Activated T-cell treated with anti-CD3 and anti-CD28 coated beads, Interleukin-2, amount 50 U/mL, for 1 hour (primary cell): ENCODE data around the gene LGR4.
"Not testable (repeated sequence)": the region's sequence is repeated elsewhere in the genome, so short reads cannot be mapped to it uniquely, and the experiment has no call there.

Experiments used
- DNase-seq: peaks from one replicate; pipeline ENCODE4 v3.0.0-alpha.2; 2020

Gene LGR4

GRCh38 chr11:27472398-27473016 is at the start of gene LGR4:
TSS of gene LGR4 (minus strand) at chr11:27472790. CDS start at chr11:27472302, 488 bp downstream.
- DNase-seq = peak; percentile 72

- no peak for DNase-seq
Measured at GRCh38 chr11:27520226-27520625, 47.6 kb upstream of the LGR4 start.

GRCh38 chr11:27518518-27518917 is 45.9 kb upstream of the LGR4 start:
- DNase-seq = no peak

- DNase-seq = not testable (repeated sequence)
Measured at GRCh38 chr11:27517490-27517889, 44.9 kb upstream of the LGR4 start.

GRCh38 chr11:27514558-27514957 is 42.0 kb upstream of the LGR4 start:
- DNase-seq = no peak

- no peak for DNase-seq
Measured at GRCh38 chr11:27514076-27514475, 41.5 kb upstream of the LGR4 start.

- DNase-seq = no peak
Measured at GRCh38 chr11:27513389-27513788, 40.8 kb upstream of the LGR4 start.

- no peak for DNase-seq
Measured at GRCh38 chr11:27512238-27512637, 39.6 kb upstream of the LGR4 start.

GRCh38 chr11:27509908-27510307 is 37.3 kb upstream of the LGR4 start:
- no peak for DNase-seq

GRCh38 chr11:27507557-27508322 is 35.1 kb upstream of the LGR4 start:
- no peak for DNase-seq

GRCh38 chr11:27506200-27507182 is 33.9 kb upstream of the LGR4 start, which contains the start of gene LIN7C:
TSS of gene LIN7C (minus strand) at chr11:27506769. CDS start at chr11:27506752, 17 bp downstream.
- peak; percentile 92 for DNase-seq

GRCh38 chr11:27505781-27506180 is 33.2 kb upstream of the LGR4 start:
- no peak for DNase-seq

GRCh38 chr11:27504205-27504604 is 31.6 kb upstream of the LGR4 start:
- DNase-seq = no peak

GRCh38 chr11:27501100-27501499 is 28.5 kb upstream of the LGR4 start:
- no peak for DNase-seq

GRCh38 chr11:27497911-27498310 is 25.3 kb upstream of the LGR4 start:
- DNase-seq = no peak

GRCh38 chr11:27497284-27497866 is 24.8 kb upstream of the LGR4 start:
- no peak for DNase-seq

GRCh38 chr11:27496461-27496860 is 23.9 kb upstream of the LGR4 start:
- no peak for DNase-seq

GRCh38 chr11:27495710-27496300 is 23.2 kb upstream of the LGR4 start:
- no peak for DNase-seq

GRCh38 chr11:27489092-27489491 is 16.5 kb upstream of the LGR4 start:
- DNase-seq = no peak

- no peak for DNase-seq
Measured at GRCh38 chr11:27487706-27488105, 15.1 kb upstream of the LGR4 start.

GRCh38 chr11:27485930-27486773 is 13.6 kb upstream of the LGR4 start:
- DNase-seq = no peak
